MM.1S (cell line): ENCODE measurements around the gene ARHGEF11.

Experiments used
- DNase-seq: peaks from one replicate; pipeline ENCODE4 v3.0.0-alpha.2; 2015
- H2AFZ ChIP-seq: fragments of 300-600 bp; sonication (generic); 2 replicates; pipeline ENCODE4 v1.6.0; 2016; ENCODE audit warnings: antibody characterized with exemption, low read length
- H3F3A ChIP-seq: fragments of 300-600 bp; sonication (generic); 2 replicates; pipeline ENCODE4 v1.6.1; 2016; ENCODE audit warnings: mild to moderate bottlenecking, antibody characterized with exemption, low read length, moderate library complexity, mixed read lengths; ENCODE audit not compliant: insufficient read depth
- H3K27ac ChIP-seq: fragments of 300-600 bp; sonication (generic); 2 replicates; pipeline ENCODE4 v1.5.1; 2016; ENCODE audit warnings: mild to moderate bottlenecking, low read length
- H3K27me3 ChIP-seq: fragments of 300-600 bp; sonication (generic); replicated peaks from 2 replicates; pipeline ENCODE4 v1.6.0; 2016; ENCODE audit warnings: low read length; ENCODE audit not compliant: insufficient read depth
- H3K36me3 ChIP-seq: fragments of 300-600 bp; sonication (generic); replicated peaks from 2 replicates; pipeline ENCODE4 v1.6.1; 2016; ENCODE audit warnings: mild to moderate bottlenecking, low read length, mixed read lengths; ENCODE audit not compliant: insufficient read depth
- H3K4me1 ChIP-seq: fragments of 300-600 bp; sonication (generic); 2 replicates; pipeline ENCODE4 v1.6.1; 2016; ENCODE audit warnings: low read length, mixed read lengths
- H3K4me2 ChIP-seq: fragments of 300-600 bp; sonication (generic); 2 replicates; pipeline ENCODE4 v1.6.0; 2016; ENCODE audit warnings: low read depth, low read length
- H3K4me3 ChIP-seq: fragments of 300-600 bp; sonication (generic); 2 replicates; pipeline ENCODE4 v1.5.1; 2016; ENCODE audit warnings: low read length, mixed read lengths
- H3K79me2 ChIP-seq: fragments of 300-600 bp; sonication (generic); 2 replicates; pipeline ENCODE4 v1.6.1; 2016; ENCODE audit warnings: mixed run types, low read length, mixed read lengths
- H3K9ac ChIP-seq: fragments of 300-600 bp; sonication (generic); 2 replicates; pipeline ENCODE4 v1.6.1; 2016; ENCODE audit warnings: low read length, mixed read lengths
- H3K9me2 ChIP-seq: fragments of 300-600 bp; sonication (generic); replicated peaks from 2 replicates; pipeline ENCODE4 v1.6.1; 2016; ENCODE audit warnings: mild to moderate bottlenecking, low read length, mixed read lengths; ENCODE audit not compliant: insufficient read depth
- H3K9me3 ChIP-seq: fragments of 300-600 bp; sonication (generic); replicated peaks from 2 replicates; pipeline ENCODE4 v1.6.1; 2016; ENCODE audit warnings: mild to moderate bottlenecking, low read length, mixed read lengths; ENCODE audit not compliant: insufficient read depth
- H4K20me1 ChIP-seq: fragments of 300-600 bp; sonication (generic); 2 replicates; pipeline ENCODE4 v1.6.1; 2016; ENCODE audit warnings: mild to moderate bottlenecking, low read length, moderate library complexity, mixed read lengths; ENCODE audit not compliant: insufficient read depth
- CTCF ChIP-seq: fragments of 300-600 bp; sonication (generic); IDR thresholded peaks from 2 replicates; pipeline ENCODE4 v1.5.1; 2016; ENCODE audit warnings: antibody characterized with exemption, low read length, mixed read lengths
- EZH2 ChIP-seq: fragments of 300-600 bp; sonication (generic); optimal IDR thresholded peaks from 2 replicates; pipeline ENCODE3; 2017; ENCODE audit warnings: low read depth, mild to moderate bottlenecking, antibody characterized with exemption, low read length, mixed read lengths
- EZH2phosphoT487 ChIP-seq: fragments of 300-600 bp; sonication (generic); IDR thresholded peaks from 2 replicates; pipeline ENCODE4 v1.6.1; 2018; ENCODE audit warnings: antibody characterized with exemption, low read length

ARHGEF11 gene

GRCh38 chr1:156889802-156890580, 155.6 kb downstream of the ARHGEF11 start:
- Histone ChIP-seq H3K27me3 (peaks cover 63% of the 10 kb centered on the region), H3F3A (no peaks in the 10 kb centered on the region), H3K4me2 (no peak overlapping the region), H4K20me1 (no peaks in the 10 kb centered on the region), H3K79me2 (no peaks in the 10 kb centered on the region), H3K9ac (no peak overlapping the region), H3K36me3 (no peaks in the 10 kb centered on the region), H3K9me2 (no peaks in the 10 kb centered on the region), H3K4me3 (no peak overlapping the region), H2AFZ (peak overlapping the region; percentile 18), H3K9me3 (no peaks in the 10 kb centered on the region), H3K27ac (no peak overlapping the region), H3K4me1 (0 out of 2 replicates have a peak, but pooled peaks cover 3% of the 10 kb centered on the region)
- TF ChIP-seq EZH2 = no peak
- peak; percentile 97 for TF ChIP-seq CTCF
- DNase-seq = peak; percentile 83

GRCh38 chr1:156887734-156888133, 157.8 kb downstream of the ARHGEF11 start:
- no peak overlapping the region for H3K4me2 ChIP-seq
- H2AFZ ChIP-seq = no peak overlapping the region
- 0 out of 2 replicates have a peak, but pooled peaks cover 3% of the 10 kb centered on the region for H3K4me1 ChIP-seq
- peaks cover 48% of the 10 kb centered on the region for H3K27me3 ChIP-seq
- H3K9me2 ChIP-seq = no peaks in the 10 kb centered on the region
- H3K4me3 ChIP-seq = no peak overlapping the region
- H3F3A ChIP-seq = no peaks in the 10 kb centered on the region
- no peaks in the 10 kb centered on the region for H3K9me3 ChIP-seq
- no peaks in the 10 kb centered on the region for H3K36me3 ChIP-seq
- H3K79me2 ChIP-seq = no peaks in the 10 kb centered on the region
- H3K27ac ChIP-seq = no peak overlapping the region
- no peak for DNase-seq
- no peak overlapping the region for H3K9ac ChIP-seq
- no peaks in the 10 kb centered on the region for H4K20me1 ChIP-seq
- TF ChIP-seq EZH2phosphoT487 = no peak
- no peak for TF ChIP-seq CTCF
- no peak for TF ChIP-seq EZH2

- DNase-seq = no peak
- Histone ChIP-seq H3K36me3 (no peaks in the 10 kb centered on the region), H3K9ac (no peak overlapping the region), H3K9me3 (no peaks in the 10 kb centered on the region), H3F3A (no peaks in the 10 kb centered on the region), H3K79me2 (no peaks in the 10 kb centered on the region), H4K20me1 (no peaks in the 10 kb centered on the region), H3K4me3 (no peak overlapping the region), H3K4me1 (0 out of 2 replicates have a peak, but pooled peaks cover 3% of the 10 kb centered on the region), H3K9me2 (no peaks in the 10 kb centered on the region), H3K27me3 (peaks cover 44% of the 10 kb centered on the region), H3K4me2 (no peak overlapping the region), H3K27ac (no peak overlapping the region), H2AFZ (no peak overlapping the region)
- TF ChIP-seq EZH2phosphoT487 (no peak), CTCF (no peak), EZH2 (no peak)
These were observed 158.2 kb downstream of the ARHGEF11 start for GRCh38 chr1:156887317-156887716.
